HG02885 (cell line): ENCODE results near the gene CPNE2.
"Not testable (repeated sequence)": the region's sequence is repeated elsewhere in the genome, so short reads cannot be mapped to it uniquely, and the experiment has no call there.

Source experiments
- ATAC-seq: cut with Tn5 transposase; IDR thresholded peaks from one replicate; pipeline ENCODE4 v1.9.1; 2021; ENCODE audit warnings: mild to moderate bottlenecking; ENCODE audit not compliant: unreplicated experiment, poor library complexity

Gene CPNE2

GRCh38 chr16:57069053-57069452, 23.3 kb upstream of the CPNE2 start:
- no peak for ATAC-seq

GRCh38 chr16:57069635-57070370, 22.6 kb upstream of the CPNE2 start:
- ATAC-seq, result no peak

- no peak for ATAC-seq
These were observed 22.0 kb upstream of the CPNE2 start for GRCh38 chr16:57070424-57070823.

GRCh38 chr16:57071081-57071732, 21.2 kb upstream of the CPNE2 start:
- not testable (repeated sequence) for ATAC-seq

- no peak for ATAC-seq
These were observed 20.4 kb upstream of the CPNE2 start for GRCh38 chr16:57071831-57072582.

GRCh38 chr16:57072616-57073275, 19.6 kb upstream of the CPNE2 start:
- ATAC-seq, result no peak

GRCh38 chr16:57077714-57078113, 14.7 kb upstream of the CPNE2 start:
- ATAC-seq, result no peak

- ATAC-seq, result no peak
These were observed 10.6 kb upstream of the CPNE2 start for GRCh38 chr16:57081744-57082143.

GRCh38 chr16:57082664-57083063, 9.7 kb upstream of the CPNE2 start:
- no peak for ATAC-seq

GRCh38 chr16:57083485-57084126, 8.8 kb upstream of the CPNE2 start:
- no peak for ATAC-seq

GRCh38 chr16:57084257-57084770, 8.1 kb upstream of the CPNE2 start:
- ATAC-seq, result peak; percentile 71

GRCh38 chr16:57084996-57085395, 7.4 kb upstream of the CPNE2 start:
- ATAC-seq, result no peak

GRCh38 chr16:57087003-57087402, 5.4 kb upstream of the CPNE2 start:
- ATAC-seq, result no peak

- ATAC-seq, result no peak
These were observed 3.0 kb upstream of the CPNE2 start for GRCh38 chr16:57089406-57089805.

- ATAC-seq, result no peak
These were observed 996 bp upstream of the CPNE2 start for GRCh38 chr16:57091200-57091974.

GRCh38 chr16:57092786-57093411, 516 bp downstream of the CPNE2 start:
- ATAC-seq, result peak; percentile 66

GRCh38 chr16:57093666-57094564, 1.5 kb downstream of the CPNE2 start:
- no peak for ATAC-seq

- no peak for ATAC-seq
These were observed 2.5 kb downstream of the CPNE2 start for GRCh38 chr16:57094911-57095310.
